HG03378 (cell line): ENCODE data around the gene SLC18A2.
"Not testable (repeated sequence)": the region's sequence is repeated elsewhere in the genome, so short reads cannot be mapped to it uniquely, and the experiment has no call there.

Experiments used
- ATAC-seq: cut with Tn5 transposase; IDR thresholded peaks from one replicate; pipeline ENCODE4 v1.9.1; 2021; ENCODE audit warnings: mild to moderate bottlenecking, moderate library complexity; ENCODE audit not compliant: unreplicated experiment

SLC18A2 gene

GRCh38 chr10:117262291-117262902 lies 21.5 kb downstream of the SLC18A2 start:
- no peak for ATAC-seq

- no peak for ATAC-seq
Observed at GRCh38 chr10:117262903-117263293, 22.0 kb downstream of the SLC18A2 start.

GRCh38 chr10:117264782-117265181 lies 23.9 kb downstream of the SLC18A2 start:
- ATAC-seq, result no peak

- no peak for ATAC-seq
Observed at GRCh38 chr10:117266400-117266799, 25.5 kb downstream of the SLC18A2 start.

GRCh38 chr10:117266812-117267211 lies 25.9 kb downstream of the SLC18A2 start:
- ATAC-seq, result no peak

- no peak for ATAC-seq
Observed at GRCh38 chr10:117268258-117268657, 27.3 kb downstream of the SLC18A2 start.

- ATAC-seq, result no peak
Observed at GRCh38 chr10:117268907-117269306, 28.0 kb downstream of the SLC18A2 start.

GRCh38 chr10:117271427-117271826 lies 30.5 kb downstream of the SLC18A2 start:
- no peak for ATAC-seq

GRCh38 chr10:117272195-117273076 lies 31.5 kb downstream of the SLC18A2 start:
- no peak for ATAC-seq

- ATAC-seq, result no peak
Observed at GRCh38 chr10:117273980-117274379, 33.1 kb downstream of the SLC18A2 start.

- no peak for ATAC-seq
Observed at GRCh38 chr10:117274509-117274908, 33.6 kb downstream of the SLC18A2 start.

- ATAC-seq, result no peak
Observed at GRCh38 chr10:117275121-117275520, 34.2 kb downstream of the SLC18A2 start.

- no peak for ATAC-seq
Observed at GRCh38 chr10:117277675-117278074, 36.8 kb downstream of the SLC18A2 start.

GRCh38 chr10:117284716-117285494 lies 44.0 kb downstream of the SLC18A2 start:
- ATAC-seq, result no peak

GRCh38 chr10:117290872-117291271 lies 50.0 kb downstream of the SLC18A2 start:
- ATAC-seq, result not testable (repeated sequence)

GRCh38 chr10:117294039-117294645 lies 53.2 kb downstream of the SLC18A2 start:
- no peak for ATAC-seq

- no peak for ATAC-seq
Observed at GRCh38 chr10:117294735-117295134, 53.8 kb downstream of the SLC18A2 start.

GRCh38 chr10:117298219-117298618 lies 57.3 kb downstream of the SLC18A2 start:
- ATAC-seq, result no peak

- no peak for ATAC-seq
Observed at GRCh38 chr10:117299435-117299834, 58.5 kb downstream of the SLC18A2 start.

- ATAC-seq, result no peak
Observed at GRCh38 chr10:117300671-117301070, 59.8 kb downstream of the SLC18A2 start.

GRCh38 chr10:117303451-117303850 lies 62.5 kb downstream of the SLC18A2 start:
- not testable (repeated sequence) for ATAC-seq
